Measurements from ENCODE around the gene AMZ2. TPM values are rescaled to one million over a fixed set of nuclear protein-coding genes. Genes with fewer than 3 reads are reported as not detected.
A peak's percentile ranks its signal among the peaks of the same experiment; 100 is the strongest.
"Not testable (repeated sequence)": the region's sequence is repeated elsewhere in the genome, so short reads cannot be mapped to it uniquely, and the experiment has no call there.

AMZ2 gene
- total RNA-seq (2021; fragmentation: NEBNext Ultra II Directional; extraction: Animal tissue kit (Norgen Biotek cat#: 25700)): 100 to 1,000 TPM; 108 to 127 (median 123) TPM
- long read RNA-seq, transcript AMZ2-203 (8 exons, 1,378 nt): minor isoform, 27 of 128 reads
- long read RNA-seq, transcript AMZ2-202 (7 exons, 2,402 nt): major isoform, 63 of 128 reads
- long read RNA-seq, partial matches to known transcripts: 6 of 128 reads
- long read RNA-seq, other reads (novel, unspliced or antisense): 28 of 128 reads

GRCh38 chr17:68247445-68248198 lies at the start of gene AMZ2:
Gene AMZ2, plus strand, starts transcription at chr17:68248043. Its CDS starts 2,145 bp downstream, at chr17:68250188.
- DNase-seq: peak; percentile 86
- Mint-ChIP-seq H3K4me3 (peak within 1 kb of the TSS; percentile 89), H3K27me3 (ENCODE audit: insufficient read depth) (peaks cover 3% of the 10 kb centered on the region; the same call in 1 of the 2 replicates), H3K27ac (peak within 1 kb of the TSS; percentile 98), H3K9me3 (no peaks in the 10 kb centered on the region), H3K36me3 (ENCODE audit: low read depth) (peaks cover 10% of the 10 kb centered on the region; the same call in 1 of the 2 replicates), H3K4me1 (ENCODE audit: low read depth) (peaks cover 21% of the 10 kb centered on the region)
- TF ChIP-seq CTCF (IDR thresholded peaks at IDR 0.05): no peak

- Mint-ChIP-seq H3K27ac (no peak overlapping the region), H3K27me3 (ENCODE audit: insufficient read depth) (peaks cover 39% of the 10 kb centered on the region), H3K4me3 (peak overlapping the region; percentile 56; the same call in 1 of the 2 replicates), H3K36me3 (ENCODE audit: low read depth) (no peaks in the 10 kb centered on the region), H3K9me3 (no peaks in the 10 kb centered on the region), H3K4me1 (ENCODE audit: low read depth) (peaks cover 10% of the 10 kb centered on the region)
- TF ChIP-seq CTCF (IDR thresholded peaks at IDR 0.05): no peak
- DNase-seq: no peak
Measured at GRCh38 chr17:68198931-68199836, 48.7 kb upstream of the AMZ2 start.

- H3K36me3 Mint-ChIP-seq (ENCODE audit: low read depth): no peaks in the 10 kb centered on the region
- no peak for DNase-seq
- peaks cover 10% of the 10 kb centered on the region for H3K4me1 Mint-ChIP-seq (ENCODE audit: low read depth)
- H3K4me3 Mint-ChIP-seq: peak overlapping the region; percentile 56
- no peak for TF ChIP-seq CTCF (IDR thresholded peaks at IDR 0.05)
- no peak overlapping the region for H3K27ac Mint-ChIP-seq
- H3K9me3 Mint-ChIP-seq: no peaks in the 10 kb centered on the region
- H3K27me3 Mint-ChIP-seq (ENCODE audit: insufficient read depth): peaks cover 38% of the 10 kb centered on the region
Measured at GRCh38 chr17:68199837-68200688, 47.8 kb upstream of the AMZ2 start.

GRCh38 chr17:68200689-68201417 lies 47.0 kb upstream of the AMZ2 start:
- H3K36me3 Mint-ChIP-seq (ENCODE audit: low read depth): no peaks in the 10 kb centered on the region
- no peak overlapping the region for H3K27ac Mint-ChIP-seq
- H3K27me3 Mint-ChIP-seq (ENCODE audit: insufficient read depth): peaks cover 30% of the 10 kb centered on the region
- H3K4me3 Mint-ChIP-seq: peak overlapping the region; percentile 56
- peaks cover 10% of the 10 kb centered on the region for H3K4me1 Mint-ChIP-seq (ENCODE audit: low read depth)
- peak; percentile 48 for DNase-seq
- TF ChIP-seq CTCF (IDR thresholded peaks at IDR 0.05): peak; percentile 92
- H3K9me3 Mint-ChIP-seq: no peaks in the 10 kb centered on the region

GRCh38 chr17:68201418-68201771 lies 46.4 kb upstream of the AMZ2 start:
- not testable (repeated sequence) for H3K9me3 Mint-ChIP-seq; H3K4me3 Mint-ChIP-seq; H3K36me3 Mint-ChIP-seq (ENCODE audit: low read depth); DNase-seq; H3K27ac Mint-ChIP-seq
- H3K4me1 Mint-ChIP-seq (ENCODE audit: low read depth): peaks cover 14% of the 10 kb centered on the region
- peaks cover 30% of the 10 kb centered on the region for H3K27me3 Mint-ChIP-seq (ENCODE audit: insufficient read depth)

GRCh38 chr17:68202321-68202720 lies 45.5 kb upstream of the AMZ2 start:
- H3K27ac Mint-ChIP-seq; DNase-seq; H3K9me3 Mint-ChIP-seq; H3K36me3 Mint-ChIP-seq (ENCODE audit: low read depth); H3K4me3 Mint-ChIP-seq: not testable (repeated sequence)
- H3K4me1 Mint-ChIP-seq (ENCODE audit: low read depth): peaks cover 22% of the 10 kb centered on the region
- H3K27me3 Mint-ChIP-seq (ENCODE audit: insufficient read depth): peaks cover 30% of the 10 kb centered on the region
